ENCODE data around the gene LAMA2.

LAMA2 gene

DNA sequence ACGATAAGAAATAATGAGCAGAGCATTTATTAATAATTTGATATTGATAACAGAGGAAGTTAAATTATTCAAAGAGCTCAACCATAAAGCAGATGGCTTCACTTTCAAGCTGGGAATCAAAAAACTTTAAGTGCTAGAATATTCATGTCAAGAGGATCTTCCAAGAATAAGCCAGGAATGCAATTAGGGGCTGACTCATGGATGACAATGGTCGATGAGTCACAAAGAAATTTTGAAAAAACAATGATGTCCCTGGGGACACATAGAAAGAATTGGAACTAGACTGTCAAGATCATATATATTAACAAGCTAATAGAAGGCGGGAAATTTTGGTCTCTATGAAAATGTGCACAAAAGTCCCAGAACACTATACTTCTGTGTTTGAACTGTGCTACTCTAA, 304.1 kb downstream of the LAMA2 start:
- DNase-seq: no peak

DNA sequence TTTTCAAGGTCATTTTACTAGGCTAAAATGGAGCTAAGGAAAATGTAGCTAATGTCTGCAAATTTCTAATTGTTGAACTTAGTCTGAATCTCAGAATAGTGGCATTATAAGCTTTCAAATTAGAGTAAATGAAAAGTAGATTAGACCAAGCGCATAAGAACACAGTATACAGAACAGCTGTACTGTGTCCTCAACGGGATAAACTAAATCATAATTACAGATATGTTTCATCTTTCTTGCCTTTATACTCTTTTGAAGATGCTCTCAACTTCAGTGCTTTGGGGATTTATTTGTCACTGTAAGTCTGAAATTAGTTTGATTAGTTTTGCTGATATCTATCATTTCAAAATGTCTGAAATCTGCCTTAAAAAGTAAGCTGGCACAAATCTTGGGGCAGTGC, 305.4 kb downstream of the LAMA2 start:
- no peak for DNase-seq

DNA sequence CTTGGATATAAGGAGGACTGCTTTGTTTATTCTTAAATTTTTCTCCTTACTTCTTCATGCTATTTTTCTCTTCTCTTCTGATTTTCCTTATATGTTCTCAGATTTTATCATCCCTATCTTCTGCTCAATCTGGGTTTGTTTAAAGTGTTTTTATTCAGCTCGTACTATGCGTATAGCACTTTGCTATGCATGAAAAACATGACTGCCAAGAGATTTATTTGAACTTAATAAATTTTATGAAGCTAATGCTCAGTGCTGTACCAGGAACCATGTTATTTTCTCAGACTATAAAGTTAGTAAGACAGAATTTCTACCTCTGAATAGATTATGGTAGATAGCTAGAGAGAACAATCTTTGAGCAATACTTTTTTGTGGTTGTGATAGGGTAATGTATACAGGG, 305.9 kb downstream of the LAMA2 start:
- no peak for DNase-seq

DNA sequence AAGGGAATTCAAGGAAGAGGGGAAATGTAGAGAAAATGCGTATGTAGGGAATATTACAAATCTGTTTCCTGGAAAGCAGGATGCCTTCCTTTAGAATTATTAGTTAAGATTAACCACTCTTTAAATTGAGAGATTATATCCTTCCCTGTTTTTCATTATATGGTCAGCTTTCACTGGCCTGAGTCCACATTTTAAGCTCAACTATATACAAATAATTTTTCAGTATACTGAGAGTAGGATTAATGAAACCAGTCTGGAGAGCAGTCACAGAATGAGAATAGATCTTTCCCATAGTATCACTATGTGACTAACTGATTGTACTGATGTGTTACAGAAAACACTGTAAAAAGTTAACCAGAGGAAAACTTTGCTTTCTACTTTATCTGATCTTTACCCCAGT, 306.3 kb downstream of the LAMA2 start:
- DNase-seq: no peak

DNA sequence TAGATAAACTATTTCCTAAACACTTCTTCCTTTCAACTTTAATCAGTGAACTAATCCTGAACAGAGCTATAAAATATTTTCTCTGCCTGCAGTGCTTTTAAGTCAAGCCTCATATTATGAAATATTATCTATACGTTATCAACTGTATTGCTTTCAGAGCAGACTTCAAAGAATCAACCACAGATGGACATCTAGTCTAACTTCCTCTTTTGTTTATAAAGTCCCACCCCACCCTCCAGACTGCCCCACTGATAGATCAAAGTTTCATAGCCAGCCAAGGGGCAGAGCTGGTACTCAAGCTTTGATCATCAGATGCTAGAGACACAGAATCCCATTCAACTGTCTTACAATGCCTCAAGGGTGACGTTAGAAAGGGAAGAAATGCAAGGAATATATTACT, 308.3 kb downstream of the LAMA2 start:
- DNase-seq: no peak

DNA sequence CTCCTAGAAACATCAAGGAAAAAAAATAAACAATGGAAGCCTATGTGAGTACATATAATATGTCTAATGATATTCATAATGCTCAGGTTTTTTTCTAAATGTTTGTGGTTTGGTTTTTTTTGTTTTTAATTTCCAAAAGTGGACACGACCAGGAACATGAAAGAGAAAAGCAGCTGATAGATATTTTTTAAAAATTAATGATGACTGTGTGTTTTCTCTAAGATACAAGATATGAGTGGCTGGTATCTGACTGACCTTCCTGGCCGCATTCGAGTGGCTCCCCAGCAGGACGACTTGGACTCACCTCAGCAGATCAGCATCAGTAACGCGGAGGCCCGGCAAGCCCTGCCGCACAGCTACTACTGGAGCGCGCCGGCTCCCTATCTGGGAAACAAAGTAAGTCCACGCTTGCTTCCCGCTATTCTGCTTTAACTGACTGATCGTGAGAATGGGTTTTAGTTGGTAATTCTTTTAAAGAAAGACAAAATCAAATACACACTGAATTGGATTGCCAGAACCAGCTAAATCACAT, 309.6 kb downstream of the LAMA2 start:
- DNase-seq: no peak

DNA sequence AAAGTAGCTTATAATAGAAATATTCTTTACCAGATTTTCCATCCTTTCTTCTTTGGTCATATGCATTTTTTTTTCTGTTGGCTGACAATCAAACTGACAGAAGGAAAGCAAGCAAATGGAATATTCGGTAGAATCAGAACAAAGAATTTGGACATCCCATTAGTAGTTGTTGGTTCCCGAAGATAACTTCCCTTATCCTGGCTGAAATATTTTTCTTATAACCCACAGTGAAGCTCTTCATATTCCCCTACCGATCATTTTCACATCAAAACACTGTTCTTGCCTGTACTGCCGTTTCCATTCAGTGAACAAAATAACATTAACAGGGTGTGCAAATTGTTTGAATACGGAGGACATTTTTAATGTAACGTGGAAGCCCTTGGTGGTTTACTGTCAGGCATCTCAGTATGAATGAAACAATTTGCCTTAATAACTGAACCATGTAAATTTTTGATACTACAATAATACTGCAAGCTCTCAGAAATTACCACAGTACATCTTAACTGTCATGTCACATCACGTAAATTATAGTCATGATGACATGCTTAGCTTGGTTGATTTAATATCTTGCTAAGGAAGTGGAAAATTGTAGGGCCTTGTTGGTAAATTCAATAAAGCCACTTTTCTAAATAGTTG, 311.5 kb downstream of the LAMA2 start:
- no peak for DNase-seq

DNA sequence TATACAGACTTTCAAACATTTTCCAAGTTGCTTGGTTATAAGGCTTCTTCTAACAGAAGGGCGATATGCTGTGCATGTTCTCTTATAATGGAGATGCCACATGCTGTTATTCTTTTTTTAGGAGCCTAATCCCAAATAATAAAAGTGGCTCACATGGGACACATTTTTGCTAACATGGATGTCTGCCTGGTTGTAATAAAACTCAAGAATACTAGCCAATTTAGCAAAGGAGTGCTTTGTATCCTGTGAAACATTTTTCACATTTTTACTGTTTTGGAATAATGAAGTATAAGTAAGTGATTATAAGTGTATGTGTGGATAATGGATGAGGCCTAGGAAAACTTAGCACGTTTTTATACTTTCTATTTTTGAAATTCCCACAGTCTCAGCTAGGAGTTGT, 312.2 kb downstream of the LAMA2 start:
- DNase-seq: no peak

DNA sequence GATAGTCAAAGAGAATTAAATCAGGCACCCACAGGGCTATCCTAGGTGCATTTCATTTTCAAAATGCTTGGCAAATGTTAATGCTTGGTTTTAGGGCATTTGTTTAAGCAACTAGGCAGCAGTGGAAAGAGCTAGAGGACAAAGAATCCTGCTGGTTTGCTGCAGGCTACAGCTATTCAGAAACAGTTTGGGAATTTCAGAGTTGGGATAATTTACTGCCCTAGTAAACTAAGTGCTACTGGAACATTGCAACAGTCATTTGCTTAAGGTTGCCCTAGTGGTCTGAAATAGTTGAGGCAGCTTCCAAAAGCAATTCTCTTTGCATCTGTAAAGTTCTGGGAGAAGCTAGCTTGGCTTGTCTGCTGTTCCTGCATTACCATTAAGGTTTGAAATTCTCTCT, 312.7 kb downstream of the LAMA2 start:
- DNase-seq: no peak

DNA sequence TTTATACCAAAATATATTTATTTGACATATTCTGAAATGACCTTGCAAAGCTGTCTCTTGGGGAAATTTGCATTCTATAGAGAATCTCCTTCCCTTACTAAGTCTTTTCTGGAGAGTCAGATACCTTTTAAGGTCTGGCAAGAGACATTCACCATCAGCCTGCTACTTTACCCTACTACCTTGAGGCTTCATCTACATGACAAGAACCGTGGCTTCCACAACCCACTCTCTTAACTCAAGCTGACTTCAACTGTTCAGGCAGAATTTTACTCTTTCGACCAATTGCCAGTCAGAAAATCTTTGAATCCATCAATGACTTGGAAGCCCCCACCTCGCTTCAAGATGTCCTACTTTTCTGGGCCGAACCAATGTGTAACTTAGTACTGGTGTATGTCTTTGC, 314.2 kb downstream of the LAMA2 start:
- no peak for DNase-seq

DNA sequence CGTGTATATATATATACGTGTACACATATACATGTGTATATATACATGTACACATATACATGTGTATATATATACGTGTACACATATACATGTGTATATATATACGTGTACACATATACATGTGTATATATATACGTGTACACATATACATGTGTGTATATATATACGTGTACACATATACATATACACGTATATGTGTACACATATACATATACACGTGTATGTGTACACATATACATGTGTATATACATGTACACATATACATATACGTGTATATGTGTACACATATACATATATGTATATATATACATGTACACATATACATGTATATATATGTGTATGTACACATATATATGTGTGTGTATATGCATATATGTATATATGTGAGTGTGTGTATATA, 317.2 kb downstream of the LAMA2 start:
- DNase-seq: no peak

DNA sequence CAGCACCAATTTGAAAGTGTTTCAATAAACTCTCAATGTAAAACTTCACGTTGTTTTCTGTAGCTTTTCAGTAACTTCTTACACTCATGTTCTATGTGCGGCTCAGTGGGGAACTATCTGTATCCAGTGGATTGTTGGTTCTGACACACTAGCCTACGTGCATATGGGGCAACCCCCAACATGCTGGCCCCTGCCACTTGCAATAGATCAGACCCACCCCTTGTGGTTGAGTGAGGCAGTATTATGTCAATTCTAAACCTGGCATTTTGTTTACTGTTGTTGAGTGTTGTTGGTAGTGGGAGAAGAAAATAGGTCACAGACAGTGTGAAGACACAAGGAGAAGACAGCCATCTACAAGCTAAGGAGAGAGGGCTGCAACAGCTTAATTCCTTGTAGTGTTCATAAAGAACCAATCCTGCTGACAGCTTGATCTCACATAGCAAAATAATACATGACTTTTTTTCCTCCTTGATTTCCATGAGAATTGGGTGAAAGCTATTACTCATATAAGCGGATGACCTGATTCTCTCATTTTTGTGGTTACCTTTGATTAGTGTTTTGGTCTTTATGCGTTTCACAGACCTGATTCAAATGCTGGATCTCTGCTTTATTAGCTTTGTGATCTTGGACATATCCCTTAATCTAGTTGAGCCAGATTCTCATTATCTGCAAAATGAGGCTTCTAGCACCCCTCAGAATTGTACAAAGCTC, 320.4 kb downstream of the LAMA2 start:
- DNase-seq: no peak

DNA sequence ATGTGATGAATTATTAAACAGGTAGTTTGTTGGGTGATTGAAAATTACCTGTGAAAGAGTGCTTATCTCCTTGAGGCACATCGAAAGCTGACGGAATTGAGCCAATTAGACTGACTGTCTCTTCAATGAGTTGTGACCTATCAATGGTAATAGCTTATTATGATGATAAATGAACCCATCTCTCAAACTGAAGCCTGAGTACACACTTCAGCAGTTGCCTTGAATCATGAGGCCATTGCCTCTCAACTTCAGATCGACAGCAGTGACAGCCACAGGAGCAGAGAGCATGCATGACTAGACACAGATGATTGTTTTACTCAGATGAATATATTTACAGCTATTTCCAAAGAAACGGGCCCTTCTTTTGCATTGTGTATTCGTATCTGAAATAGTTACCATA, 323.9 kb downstream of the LAMA2 start:
- DNase-seq: peak in 1 of 2 experiments; percentile 5

DNA sequence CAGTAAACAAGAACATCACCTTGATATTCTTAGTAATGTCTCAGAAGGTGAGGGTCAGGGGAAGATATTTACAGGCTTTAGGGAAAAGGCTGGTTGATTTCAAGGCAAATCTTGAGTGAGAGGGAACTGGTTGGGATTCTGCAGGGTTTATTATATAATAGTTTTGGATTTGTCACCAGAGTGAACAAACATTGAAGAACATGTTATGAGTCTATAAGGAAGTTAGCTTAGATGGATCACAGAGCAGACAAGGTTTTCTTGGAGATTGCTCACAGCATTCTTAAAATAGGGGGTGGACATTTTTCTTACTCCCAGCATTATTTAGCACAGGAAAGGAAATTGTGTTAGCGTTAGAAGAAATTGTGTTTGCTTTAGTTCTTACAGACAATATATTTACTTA, 324.9 kb downstream of the LAMA2 start:
- no peak for DNase-seq

DNA sequence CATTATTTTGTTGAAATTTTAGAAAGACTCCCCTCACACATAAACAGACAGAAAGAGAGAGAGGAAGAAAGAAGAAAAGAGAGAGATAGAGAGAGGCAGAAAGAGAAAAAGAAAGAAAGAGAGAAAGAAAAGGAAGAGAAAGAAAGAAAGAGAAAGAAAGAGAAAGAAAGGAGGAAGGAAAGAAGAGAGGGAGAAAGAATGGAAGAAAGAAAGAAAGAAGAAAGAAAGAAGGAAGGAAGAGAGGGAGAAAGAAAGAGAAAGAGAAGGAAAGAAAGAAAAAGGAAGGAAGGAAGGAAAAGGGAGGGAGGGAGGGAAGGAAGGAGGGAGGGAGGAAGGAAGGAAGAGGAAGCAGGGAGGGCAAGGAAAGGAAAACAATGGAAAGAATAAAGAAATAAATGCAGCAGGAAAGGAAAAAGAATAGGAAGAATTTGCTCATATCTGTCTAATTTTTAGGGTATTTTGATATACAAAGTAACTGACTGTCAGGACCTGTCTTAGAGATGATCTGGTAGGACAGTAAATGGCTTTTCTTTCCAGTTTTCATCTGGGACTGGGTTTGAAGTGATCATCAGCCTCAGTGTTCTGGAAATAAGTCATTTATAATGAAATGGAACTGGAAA, 325.6 kb downstream of the LAMA2 start:
- no peak for DNase-seq

DNA sequence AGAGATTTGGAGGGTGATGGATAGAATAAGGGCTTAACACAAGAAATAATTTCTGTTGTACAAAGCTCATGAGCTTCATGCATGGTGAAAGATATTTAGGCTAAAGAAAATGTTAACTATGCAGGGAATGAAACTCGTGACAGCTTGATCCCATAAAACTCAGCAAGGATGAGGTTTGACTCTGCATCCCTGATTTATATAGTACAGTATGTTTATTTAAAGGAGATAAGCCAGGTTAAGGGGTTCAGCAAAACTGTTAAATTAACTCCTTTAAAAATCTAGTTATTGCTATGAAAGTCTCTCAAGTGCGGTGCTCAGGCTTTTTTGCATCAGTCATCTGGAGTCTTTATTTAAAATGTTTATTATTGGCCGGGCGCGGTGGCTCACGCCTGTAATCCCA, 326.4 kb downstream of the LAMA2 start:
- DNase-seq: no peak

DNA sequence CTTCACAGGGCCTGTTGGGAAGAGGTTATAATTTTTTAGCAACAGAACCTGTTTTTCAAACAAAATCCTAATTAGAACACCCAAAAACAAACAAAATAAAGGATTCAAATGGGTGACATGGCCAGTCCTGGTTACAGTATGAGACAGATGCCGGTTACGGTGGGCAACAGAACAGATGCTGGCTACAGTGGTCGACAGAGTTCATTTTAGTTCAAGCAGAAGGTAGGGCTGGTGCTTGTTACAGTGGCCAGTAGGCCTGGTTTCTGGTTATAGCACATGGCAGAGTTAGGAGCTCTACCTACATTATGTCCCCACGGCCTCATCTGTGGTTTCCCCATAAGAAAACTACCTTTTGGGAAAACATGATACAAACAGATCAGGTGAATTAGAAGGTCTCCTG, 327.7 kb downstream of the LAMA2 start:
- DNase-seq: no peak

DNA sequence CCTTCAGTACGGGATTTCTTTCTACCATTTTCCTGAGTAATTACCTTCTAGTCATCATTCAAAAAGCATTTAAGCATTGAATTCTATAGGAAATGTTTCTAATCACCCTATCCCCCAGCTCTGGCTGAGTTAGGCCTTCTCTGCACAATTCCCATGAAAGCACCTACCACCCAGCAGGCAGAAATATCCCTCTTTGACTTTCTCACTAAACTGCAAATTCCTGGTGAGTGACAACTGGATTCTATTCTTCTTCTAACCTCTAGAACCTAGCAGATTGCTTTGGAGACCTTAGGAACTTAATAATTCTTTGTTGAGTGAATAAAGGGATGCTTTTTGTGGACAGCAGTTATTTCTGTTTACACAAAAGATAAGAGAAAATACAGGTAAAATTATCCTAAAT, 328.7 kb downstream of the LAMA2 start:
- DNase-seq: no peak

DNA sequence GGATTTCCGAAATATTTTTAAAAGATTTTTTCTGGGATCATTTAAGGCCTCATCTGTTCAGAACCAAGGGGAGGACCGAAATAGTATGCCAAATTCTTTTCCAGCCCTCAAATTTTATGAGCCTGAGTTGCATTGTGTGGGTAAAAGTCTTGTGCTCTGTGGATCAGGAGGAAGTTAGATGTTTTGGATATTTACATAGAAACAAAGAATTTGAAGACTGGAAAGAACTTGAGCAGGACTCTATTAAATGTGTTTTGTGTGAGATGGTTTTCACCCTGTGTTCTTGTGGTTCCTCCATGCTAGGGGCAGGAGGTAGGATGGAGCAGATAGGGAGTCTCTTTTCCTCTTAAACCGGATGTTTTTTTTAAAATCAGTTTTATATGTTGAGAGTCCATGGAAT, 329.1 kb downstream of the LAMA2 start:
- DNase-seq: no peak

DNA sequence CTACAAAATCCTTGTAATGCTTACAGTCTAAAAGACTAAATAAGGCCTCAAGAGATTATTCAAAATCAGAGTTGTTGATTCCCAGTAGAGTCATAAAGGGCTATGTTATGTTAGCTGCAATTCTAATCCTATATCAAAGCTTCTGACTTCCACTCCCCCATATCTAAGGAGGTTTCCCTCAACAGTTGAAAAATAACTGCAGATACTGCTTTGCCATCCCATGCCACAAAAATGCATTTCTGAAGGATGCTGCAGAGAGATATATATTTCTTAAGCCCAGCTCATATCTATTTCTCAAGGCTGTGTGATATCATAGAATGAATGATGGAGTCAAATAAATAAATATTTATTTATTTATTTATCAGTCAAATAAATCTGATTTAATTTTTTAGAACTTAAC, 332.3 kb downstream of the LAMA2 start:
- no peak for DNase-seq

DNA sequence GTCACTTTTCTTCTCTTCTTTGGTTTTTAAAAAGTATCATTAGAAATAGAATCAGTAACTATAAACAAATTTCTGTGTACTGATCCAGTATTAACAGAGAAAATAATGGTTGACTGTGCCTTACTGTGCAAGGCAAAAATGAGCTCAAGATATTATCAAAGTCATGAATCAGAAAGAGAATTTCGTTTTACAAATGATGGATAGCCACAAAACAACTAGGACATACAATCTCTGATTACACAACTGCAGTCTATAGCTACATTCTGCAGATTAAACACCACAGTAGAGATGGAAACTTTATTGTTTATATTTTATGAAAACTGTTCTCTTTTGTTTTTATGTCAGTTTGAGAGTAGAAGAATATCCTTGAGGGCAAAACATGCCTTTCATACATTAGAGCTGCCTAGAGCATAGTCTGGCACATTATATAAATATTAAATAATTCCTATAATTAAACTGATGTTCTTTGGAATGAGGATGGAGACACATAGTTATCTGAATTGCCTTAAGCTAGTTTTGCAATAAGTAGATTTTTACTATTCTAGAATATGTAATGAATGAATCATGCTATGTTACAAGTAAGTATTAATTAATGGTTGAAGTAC, 333.1 kb downstream of the LAMA2 start:
- no peak for DNase-seq

DNA sequence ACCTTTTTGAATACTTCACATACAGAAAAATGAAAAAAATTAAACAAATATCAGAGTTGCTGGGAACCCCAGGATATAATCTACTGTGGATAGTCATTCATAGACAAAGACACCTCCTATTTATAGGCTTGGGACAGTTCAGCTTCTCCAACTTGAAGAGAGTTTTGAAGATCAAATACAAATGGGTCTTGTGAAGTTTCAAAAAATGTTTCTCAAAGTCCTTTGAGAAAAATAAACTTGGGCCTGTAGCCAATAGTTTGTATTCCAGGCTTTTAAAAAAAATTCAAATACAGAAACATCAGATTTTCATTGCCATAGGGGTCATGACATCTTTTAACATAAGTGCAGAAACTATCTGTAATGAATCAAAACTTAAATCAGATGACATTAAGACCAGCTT, 334.8 kb downstream of the LAMA2 start:
- DNase-seq: no peak

DNA sequence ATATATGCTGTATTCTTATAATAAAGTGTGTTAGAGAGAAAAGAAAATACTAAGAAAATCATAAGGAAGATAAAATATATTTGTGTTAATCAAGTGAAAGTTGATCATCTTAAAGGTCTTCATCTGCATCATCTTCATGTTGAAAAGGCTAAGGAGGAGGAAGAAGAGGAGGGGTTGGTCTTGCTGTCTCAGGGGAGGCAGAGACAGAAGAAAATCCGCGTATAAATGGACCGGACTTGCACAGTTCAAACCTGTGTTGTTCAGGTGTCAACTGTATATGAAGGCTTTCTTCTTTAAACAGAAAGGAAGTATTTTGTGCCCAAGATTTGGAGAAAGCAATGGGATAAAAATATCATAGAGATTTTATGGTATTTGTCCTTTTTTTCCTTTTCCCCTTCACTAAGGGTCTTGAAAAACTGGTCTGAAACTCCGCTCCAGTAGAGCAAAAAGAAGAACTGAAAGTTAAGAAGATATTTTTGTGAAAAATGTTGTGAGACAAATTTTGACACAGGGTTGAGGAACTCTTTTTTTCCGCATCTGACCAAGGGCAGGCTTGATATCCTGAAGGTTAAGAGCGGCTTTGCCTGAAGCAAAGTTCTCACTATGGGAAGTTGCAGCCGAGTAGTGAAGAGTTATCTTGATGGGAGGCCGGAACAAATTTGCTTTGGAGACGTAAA, 350.7 kb downstream of the LAMA2 start:
- DNase-seq: no peak
